Muscle of leg (tissue), 11 donors: ENCODE data around the gene CDX4. TPM values are rescaled to one million over a fixed set of nuclear protein-coding genes. Genes with fewer than 3 reads are reported as not detected.
"Not testable (repeated sequence)": the region's sequence is repeated elsewhere in the genome, so short reads cannot be mapped to it uniquely, and the experiment has no call there.

Experiments used
- DNase-seq: peaks from one replicate; pipeline ENCODE4 v3.0.0; 2013
- H3K27ac ChIP-seq: one replicate; pipeline ENCODE4 v1.5.1; 2013; ENCODE audit warnings: mild to moderate bottlenecking, low read length, control low read depth
- H3K27me3 ChIP-seq: one replicate; pipeline ENCODE4 v1.6.1; 2013; ENCODE audit warnings: low read length; ENCODE audit not compliant: control insufficient read depth, insufficient read depth
- H3K36me3 ChIP-seq: one replicate; pipeline ENCODE4 v1.6.1; 2013; ENCODE audit warnings: low read length; ENCODE audit not compliant: control insufficient read depth, insufficient read depth
- H3K4me1 ChIP-seq: one replicate; pipeline ENCODE4 v1.6.1; 2013; ENCODE audit warnings: low read length; ENCODE audit not compliant: control insufficient read depth, insufficient read depth
- H3K4me3 ChIP-seq: one replicate; pipeline ENCODE4 v1.5.1; 2013; ENCODE audit warnings: low read length, control low read depth
- H3K9me3 ChIP-seq: replicated peaks from 2 replicates; pipeline ENCODE4 v1.6.1; 2013; ENCODE audit warnings: low read depth, low read length; ENCODE audit not compliant: control insufficient read depth
- WGBS: methylation state at CpG from one replicate; pipeline ENCODE4 v1.1.5; 2013; ENCODE audit warnings: missing lambda C conversion rate; ENCODE audit not compliant: insufficient coverage; 5-methylcytosine and 5-hydroxymethylcytosine counted together
- polyA plus RNA-seq, 8 donors: library from polyadenylated mRNA; unstranded; fragments of 120-200 nt; gene quantifications; one replicate each; pipeline versions ENCODE4 v1.2.1 to v1.2.3, GENCODE V29; 2013; ENCODE audit warnings: inconsistent platforms in 1 of 8, low replicate concordance in 1 of 8; ENCODE audit not compliant: insufficient read length in 8 of 8, insufficient read depth in 1 of 8
- total RNA-seq: library from RNA; stranded (reverse); fragments of 120-200 nt; gene quantifications from one replicate; pipeline ENCODE4 v1.2.4, GENCODE V29; 2013

The CDX4 gene
- total and polyA plus RNA-seq, 9 donors, result not detected

DNA sequence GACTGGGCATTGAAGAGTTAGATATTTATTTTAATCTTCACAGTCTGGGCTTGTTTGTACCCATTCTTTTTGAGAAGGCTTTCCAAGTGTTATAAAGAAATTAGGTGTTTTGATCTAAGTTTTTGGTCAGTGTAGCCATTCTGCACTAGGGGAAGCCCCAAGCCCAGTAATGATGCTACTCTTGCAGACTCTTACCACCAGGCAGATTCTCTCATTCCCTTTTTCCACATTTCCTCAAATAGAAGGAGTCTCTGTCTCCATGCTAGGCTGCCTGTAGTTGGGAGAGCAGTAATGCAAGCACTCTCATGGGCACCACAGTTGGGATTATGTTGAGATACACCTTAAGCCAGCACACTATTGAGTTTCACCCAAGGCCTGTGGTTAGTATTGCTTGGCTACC, 21.5 kb downstream of the CDX4 start:
- DNase-seq, result no peak
- H3K36me3 ChIP-seq, result no peaks in the 10 kb centered on the region
- no peak overlapping the region for H3K4me3 ChIP-seq
- H3K9me3 ChIP-seq, result no peaks in the 10 kb centered on the region
- no peaks in the 10 kb centered on the region for H3K27me3 ChIP-seq
- no peaks in the 10 kb centered on the region for H3K4me1 ChIP-seq
- no peak overlapping the region for H3K27ac ChIP-seq

DNA sequence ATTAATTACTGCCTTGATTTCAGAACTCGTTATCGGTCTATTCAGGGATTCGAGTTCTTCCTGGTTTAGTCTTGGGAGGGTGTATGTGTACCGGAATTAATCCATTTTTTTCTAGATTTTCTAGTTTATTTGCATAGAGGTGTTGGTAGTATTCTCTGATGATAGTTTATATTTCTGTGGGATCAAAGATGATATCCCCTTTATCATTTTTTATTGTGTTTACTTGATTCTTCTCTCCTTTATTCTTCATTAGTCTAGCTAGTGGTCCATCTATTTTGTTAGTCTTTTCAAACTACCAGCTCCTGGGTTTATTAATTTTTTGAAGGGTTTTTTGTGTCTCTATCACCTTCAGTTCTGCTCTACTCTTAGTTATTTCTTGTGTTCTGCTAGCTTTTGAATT, 32.1 kb downstream of the CDX4 start:
- Histone ChIP-seq H3K4me3 (no peak overlapping the region), H3K36me3 (no peaks in the 10 kb centered on the region), H3K27ac (no peak overlapping the region), H3K9me3 (no peaks in the 10 kb centered on the region), H3K27me3 (peaks cover 10% of the 10 kb centered on the region), H3K4me1 (no peaks in the 10 kb centered on the region)
- DNase-seq, result no peak
- WGBS, result no CpG with 5 or more reads among the region's 4 CpGs

DNA sequence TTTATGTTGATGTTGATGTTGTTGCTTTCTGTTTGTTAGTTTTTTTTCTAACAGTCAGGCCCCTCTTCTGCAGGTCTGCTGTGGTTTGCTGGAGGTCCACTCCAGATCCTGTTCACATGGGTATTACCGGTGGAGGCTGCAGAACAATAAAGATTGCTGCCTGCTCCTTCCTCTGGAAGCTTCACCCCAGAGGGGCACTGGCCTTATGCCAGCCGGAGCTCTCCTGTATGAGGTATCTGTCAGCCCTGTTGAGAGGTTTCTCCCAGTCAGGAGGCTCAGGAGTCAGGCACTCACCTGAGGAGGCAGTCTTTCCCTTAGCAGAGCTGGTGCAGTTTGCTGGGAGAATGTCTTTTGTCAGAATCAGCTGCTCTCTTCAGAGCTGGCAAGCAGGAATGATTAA, 34.7 kb downstream of the CDX4 start:
- Histone ChIP-seq H3K27me3 (peaks cover 12% of the 10 kb centered on the region), H3K4me1 (no peaks in the 10 kb centered on the region), H3K27ac (no peak overlapping the region), H3K9me3 (no peaks in the 10 kb centered on the region), H3K36me3 (no peaks in the 10 kb centered on the region), H3K4me3 (no peak overlapping the region)
- DNase-seq, result no peak
- WGBS, result 73% methylated on average over 2 of the region's 2 CpGs

DNA sequence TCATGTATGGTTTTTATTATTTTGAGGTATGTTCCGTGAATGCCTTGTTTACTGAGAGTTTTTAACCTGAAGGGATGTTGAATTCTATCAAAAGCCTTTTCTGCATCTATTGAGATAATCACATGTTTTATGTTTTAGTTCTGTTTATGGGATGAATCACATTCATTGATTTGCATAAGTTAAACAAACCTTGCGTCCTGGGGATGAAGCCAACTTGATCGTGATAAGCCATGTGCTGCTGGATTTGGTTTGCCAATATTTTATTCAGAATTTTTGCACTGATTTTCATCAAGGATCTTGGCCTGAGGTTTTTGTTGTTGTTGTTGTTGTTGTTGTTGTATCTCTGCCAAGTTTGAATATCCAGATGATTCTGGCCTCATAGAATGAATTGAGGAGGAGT, 43.8 kb downstream of the CDX4 start:
- Histone ChIP-seq H3K9me3 (no peaks in the 10 kb centered on the region), H3K4me3 (no peak overlapping the region), H3K27me3 (no peaks in the 10 kb centered on the region), H3K36me3 (no peaks in the 10 kb centered on the region), H3K27ac (no peak overlapping the region), H3K4me1 (no peaks in the 10 kb centered on the region)
- DNase-seq, result no peak
- no CpG with 5 or more reads among the region's 3 CpGs for WGBS

DNA sequence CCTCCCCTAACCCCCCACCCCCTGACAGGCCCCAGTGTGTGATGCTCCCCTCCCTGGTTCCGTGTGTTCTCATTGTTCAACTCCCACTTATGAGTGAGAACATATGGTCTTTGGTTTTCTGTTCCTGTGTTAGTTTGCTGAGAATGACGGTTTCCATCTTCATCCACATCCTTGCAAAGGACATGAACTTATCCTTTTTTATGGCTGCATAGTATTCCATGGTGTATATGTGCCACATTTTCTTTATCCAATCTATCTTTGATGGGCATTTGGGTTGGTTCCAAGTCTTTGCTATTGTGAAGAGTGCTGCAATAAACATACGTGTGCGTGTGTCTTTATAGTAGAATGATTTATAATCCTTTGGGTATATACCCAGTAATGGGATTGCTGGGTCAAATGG, 45.3 kb downstream of the CDX4 start:
- not testable (repeated sequence) for H3K27me3 ChIP-seq, H3K4me1 ChIP-seq, H3K36me3 ChIP-seq, H3K27ac ChIP-seq, H3K9me3 ChIP-seq, DNase-seq, H3K4me3 ChIP-seq
- WGBS, result no CpG with 5 or more reads among the region's 4 CpGs

Other genes with a start within 250 kb of the CDX4 start
- 1.3 TPM for gene NAP1L2, start 232.2 kb upstream of the CDX4 start, total RNA-seq
- 1 to 10 TPM in 5 of 8 donors, under 1 TPM in 3; 0.70 to 2.4 (median 1.3) TPM for gene NAP1L2, start 232.2 kb upstream of the CDX4 start, polyA plus RNA-seq
- 9.0 TPM for gene CHIC1, start 116.1 kb downstream of the CDX4 start, total RNA-seq
- gene CHIC1, start 116.1 kb downstream of the CDX4 start, polyA plus RNA-seq, result 1 to 10 TPM; 5.7 to 8.6 (median 7.4) TPM